Activated T-helper 2 cell treated with anti-CD3 and anti-CD28 coated beads, Interferon-gamma antibody, Interleukin-2, Interleukin-4, amounts not matched to agents 10 μg/mL and 5 μg/mL and 100 μg/mL, durations not matched to agents 14 hours and 24 hours and 36 hours (primary cell): ENCODE data around the gene TSPEAR. TPM values are rescaled to one million over a fixed set of nuclear protein-coding genes. Genes with fewer than 3 reads are reported as not detected.
A peak's percentile ranks its signal among the peaks of the same experiment; 100 is the strongest.
"Not testable (repeated sequence)": the region's sequence is repeated elsewhere in the genome, so short reads cannot be mapped to it uniquely, and the experiment has no call there.

Source experiments
- DNase-seq: peaks from one replicate; pipeline ENCODE4 v3.0.0; 2021; ENCODE audit warnings: low spot score
- H3K27ac Mint-ChIP-seq: one replicate; pipeline ENCODE4 v1.8.0; 2021; ENCODE audit warnings: mixed read lengths
- H3K27me3 Mint-ChIP-seq: one replicate; pipeline ENCODE4 v1.8.0; 2021; ENCODE audit warnings: low read depth, mixed read lengths
- H3K36me3 Mint-ChIP-seq: one replicate; pipeline ENCODE4 v1.8.0; 2021; ENCODE audit warnings: low read depth, mixed read lengths
- H3K4me1 Mint-ChIP-seq: one replicate; pipeline ENCODE4 v1.8.0; 2021; ENCODE audit warnings: low read depth, mixed read lengths
- H3K4me3 Mint-ChIP-seq: one replicate; pipeline ENCODE4 v1.8.0; 2021; ENCODE audit warnings: low read depth, mild to moderate bottlenecking, moderate library complexity, mixed read lengths
- H3K9me3 Mint-ChIP-seq: one replicate; pipeline ENCODE4 v1.8.0; 2021; ENCODE audit warnings: mixed read lengths
- intact Hi-C: fragments of 100-400 bp; cut with micrococcal nuclease; formaldehyde crosslinking; loops from one replicate; pipeline ENCODE4 v1.15.1; 2023
- total RNA-seq: library from RNA; stranded (reverse); gene quantifications from 2 replicates; pipeline ENCODE4 v1.2.3, GENCODE V29; 2022

The TSPEAR gene
- total RNA-seq, 1 donor from 2014 or later: not detected

DNA sequence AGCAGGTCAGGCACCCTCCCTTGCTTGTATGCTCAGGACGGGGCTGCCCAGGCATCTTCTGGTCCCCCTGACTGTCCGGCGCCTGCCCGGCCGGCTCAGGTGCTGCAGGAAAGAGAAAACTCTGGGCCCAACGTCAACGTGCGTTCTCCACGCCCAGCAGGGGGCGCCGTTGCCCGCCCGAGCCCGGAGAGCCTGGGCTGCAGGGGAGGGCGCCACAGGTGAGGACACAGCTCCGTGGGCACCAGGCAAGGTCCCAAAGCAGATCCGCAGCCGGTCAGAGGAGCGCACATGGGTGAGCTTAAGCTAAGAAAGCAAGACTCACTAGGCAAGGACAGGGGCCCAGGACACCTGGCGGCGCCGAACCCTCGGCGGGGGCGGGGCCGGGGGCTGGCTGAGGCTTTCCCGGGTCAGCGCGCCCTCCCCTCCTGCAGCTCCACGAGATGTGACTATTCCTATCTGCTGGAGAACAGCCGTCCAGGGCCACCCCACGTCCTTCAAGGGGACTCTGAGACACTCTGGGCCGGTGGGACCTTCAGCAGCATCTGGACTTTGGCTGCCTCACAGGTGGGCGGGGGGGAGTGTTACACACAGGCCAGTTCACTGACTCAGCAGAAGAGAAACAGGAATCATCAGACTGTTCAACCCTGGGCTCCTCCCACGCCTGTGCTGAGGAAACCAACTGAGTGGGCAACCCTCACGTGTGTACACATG lies 200.7 kb downstream of the TSPEAR start:
- no peaks in the 10 kb centered on the region for H3K36me3 Mint-ChIP-seq
- no peaks in the 10 kb centered on the region for H3K27me3 Mint-ChIP-seq
- H3K27ac Mint-ChIP-seq: no peak overlapping the region
- no peaks in the 10 kb centered on the region for H3K9me3 Mint-ChIP-seq
- intact Hi-C loops: loop anchor here (1.0 kb wide), 1 partner anchor 283 kb away; no protein-coding TSS in a partner anchor
- DNase-seq: peak; percentile 66
- H3K4me3 Mint-ChIP-seq: no peak overlapping the region
- H3K4me1 Mint-ChIP-seq: no peaks in the 10 kb centered on the region

GRCh38 chr21:44510109-44510507 lies 201.3 kb downstream of the TSPEAR start:
- H3K27ac Mint-ChIP-seq: no peak overlapping the region
- H3K27me3 Mint-ChIP-seq: no peaks in the 10 kb centered on the region
- no peak for DNase-seq
- H3K9me3 Mint-ChIP-seq: no peaks in the 10 kb centered on the region
- no peaks in the 10 kb centered on the region for H3K36me3 Mint-ChIP-seq
- intact Hi-C loops: loop anchor here (1.0 kb wide), 1 partner anchor 283 kb away; no protein-coding TSS in a partner anchor
- H3K4me3 Mint-ChIP-seq: no peak overlapping the region
- H3K4me1 Mint-ChIP-seq: no peaks in the 10 kb centered on the region

GRCh38 chr21:44509539-44509938 lies 201.8 kb downstream of the TSPEAR start:
- intact Hi-C loops: no loop called here
- no peaks in the 10 kb centered on the region for H3K9me3 Mint-ChIP-seq
- H3K4me1 Mint-ChIP-seq: no peaks in the 10 kb centered on the region
- no peak overlapping the region for H3K4me3 Mint-ChIP-seq
- H3K27ac Mint-ChIP-seq: no peak overlapping the region
- DNase-seq: no peak
- no peaks in the 10 kb centered on the region for H3K36me3 Mint-ChIP-seq
- no peaks in the 10 kb centered on the region for H3K27me3 Mint-ChIP-seq

DNA sequence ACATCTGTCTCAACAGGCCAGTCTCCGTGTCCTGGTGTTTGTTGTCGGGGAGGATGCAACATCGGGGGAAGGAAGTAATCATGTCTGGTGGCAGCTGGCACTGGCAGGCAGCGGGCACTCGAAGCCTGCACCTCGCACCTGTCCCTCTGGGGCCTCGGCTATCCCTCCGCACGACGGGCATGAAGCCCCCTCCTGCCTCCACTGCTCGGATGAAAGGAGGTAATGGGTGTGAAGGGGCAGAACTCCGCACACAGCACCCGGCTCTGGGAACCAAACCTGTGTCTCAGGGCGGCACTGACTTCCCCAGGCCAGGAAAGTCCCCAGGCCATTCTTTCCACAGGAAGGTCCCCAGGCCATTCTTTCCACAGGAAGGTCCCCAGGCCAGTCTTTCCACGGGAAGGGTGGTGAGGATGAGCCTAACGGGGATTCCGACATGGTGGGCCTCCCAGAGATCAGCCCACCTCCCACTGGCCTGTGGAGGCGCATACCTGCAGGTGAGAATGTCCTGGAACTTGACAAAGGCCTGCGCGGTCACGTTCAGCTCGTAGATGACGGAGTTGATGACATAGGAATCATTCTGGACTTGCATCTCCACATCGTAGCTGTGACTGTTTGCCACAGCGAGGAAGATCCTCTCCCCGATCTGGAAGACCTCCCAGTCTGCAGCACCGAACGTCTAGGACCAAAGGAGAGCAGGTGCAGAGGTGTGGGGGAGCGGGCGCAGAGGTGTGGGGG lies 202.5 kb downstream of the TSPEAR start:
- no peak for DNase-seq
- Mint-ChIP-seq H3K9me3 (no peaks in the 10 kb centered on the region), H3K4me1 (no peaks in the 10 kb centered on the region), H3K27ac (no peak overlapping the region), H3K4me3 (no peak overlapping the region), H3K27me3 (no peaks in the 10 kb centered on the region), H3K36me3 (no peaks in the 10 kb centered on the region)
- intact Hi-C loops: no loop called here

DNA sequence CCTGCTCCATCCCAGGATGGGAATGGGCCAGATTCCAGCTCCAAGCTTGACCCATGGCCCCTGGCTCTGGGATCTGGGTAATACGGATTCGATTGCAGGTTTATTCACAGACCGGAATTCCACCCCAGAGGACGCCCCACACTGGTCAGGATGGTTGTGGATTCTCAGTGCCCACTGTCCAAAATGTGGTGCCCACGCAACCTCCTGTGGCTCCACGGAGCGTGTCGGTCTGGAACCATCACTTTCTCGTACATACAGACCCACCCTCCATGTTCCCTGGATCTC lies 203.0 kb downstream of the TSPEAR start:
- Mint-ChIP-seq H3K27ac (no peak overlapping the region), H3K36me3 (no peaks in the 10 kb centered on the region), H3K9me3 (no peaks in the 10 kb centered on the region), H3K27me3 (no peaks in the 10 kb centered on the region), H3K4me3 (no peak overlapping the region), H3K4me1 (no peaks in the 10 kb centered on the region)
- DNase-seq: no peak
- intact Hi-C loops: no loop called here

DNA sequence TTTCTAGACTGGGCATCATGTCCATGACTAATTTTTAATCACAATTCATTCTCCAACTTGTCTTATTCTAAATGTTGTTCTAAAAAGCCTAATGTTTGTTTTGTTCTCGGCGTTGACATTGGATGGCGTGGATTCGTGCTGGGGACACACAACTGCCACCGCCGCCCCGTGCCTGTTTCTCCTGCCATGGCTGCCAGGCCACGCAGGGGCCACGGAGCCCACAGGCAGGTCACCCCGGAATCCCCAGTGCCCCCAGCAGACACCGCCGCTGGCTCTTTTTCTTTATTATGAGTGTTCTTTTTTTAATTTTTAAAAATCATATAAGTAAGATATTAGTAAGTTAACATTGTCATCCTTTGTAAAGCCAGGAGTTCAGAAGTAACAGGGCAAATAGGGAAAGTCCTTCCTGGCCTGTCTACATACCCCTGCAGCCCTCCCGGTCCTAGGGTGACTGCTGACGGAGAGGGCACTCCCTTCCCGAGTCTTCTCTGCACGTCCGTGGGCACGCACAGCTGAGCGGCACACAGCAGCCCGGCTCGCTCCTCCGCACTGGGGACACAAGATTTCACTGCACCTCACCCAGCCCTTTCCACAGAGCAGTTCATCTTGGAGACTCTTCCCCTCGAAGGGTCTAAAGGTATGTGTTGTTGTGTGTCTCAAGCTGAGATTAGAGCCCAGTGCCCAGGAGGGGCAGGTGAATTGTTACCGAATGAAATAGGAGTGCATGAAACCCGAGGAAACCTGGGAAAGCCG lies 203.5 kb downstream of the TSPEAR start:
- intact Hi-C loops: no loop called here
- H3K36me3 Mint-ChIP-seq: no peaks in the 10 kb centered on the region
- no peak overlapping the region for H3K4me3 Mint-ChIP-seq
- H3K9me3 Mint-ChIP-seq: no peaks in the 10 kb centered on the region
- no peaks in the 10 kb centered on the region for H3K27me3 Mint-ChIP-seq
- no peaks in the 10 kb centered on the region for H3K4me1 Mint-ChIP-seq
- DNase-seq: no peak
- H3K27ac Mint-ChIP-seq: no peak overlapping the region

DNA sequence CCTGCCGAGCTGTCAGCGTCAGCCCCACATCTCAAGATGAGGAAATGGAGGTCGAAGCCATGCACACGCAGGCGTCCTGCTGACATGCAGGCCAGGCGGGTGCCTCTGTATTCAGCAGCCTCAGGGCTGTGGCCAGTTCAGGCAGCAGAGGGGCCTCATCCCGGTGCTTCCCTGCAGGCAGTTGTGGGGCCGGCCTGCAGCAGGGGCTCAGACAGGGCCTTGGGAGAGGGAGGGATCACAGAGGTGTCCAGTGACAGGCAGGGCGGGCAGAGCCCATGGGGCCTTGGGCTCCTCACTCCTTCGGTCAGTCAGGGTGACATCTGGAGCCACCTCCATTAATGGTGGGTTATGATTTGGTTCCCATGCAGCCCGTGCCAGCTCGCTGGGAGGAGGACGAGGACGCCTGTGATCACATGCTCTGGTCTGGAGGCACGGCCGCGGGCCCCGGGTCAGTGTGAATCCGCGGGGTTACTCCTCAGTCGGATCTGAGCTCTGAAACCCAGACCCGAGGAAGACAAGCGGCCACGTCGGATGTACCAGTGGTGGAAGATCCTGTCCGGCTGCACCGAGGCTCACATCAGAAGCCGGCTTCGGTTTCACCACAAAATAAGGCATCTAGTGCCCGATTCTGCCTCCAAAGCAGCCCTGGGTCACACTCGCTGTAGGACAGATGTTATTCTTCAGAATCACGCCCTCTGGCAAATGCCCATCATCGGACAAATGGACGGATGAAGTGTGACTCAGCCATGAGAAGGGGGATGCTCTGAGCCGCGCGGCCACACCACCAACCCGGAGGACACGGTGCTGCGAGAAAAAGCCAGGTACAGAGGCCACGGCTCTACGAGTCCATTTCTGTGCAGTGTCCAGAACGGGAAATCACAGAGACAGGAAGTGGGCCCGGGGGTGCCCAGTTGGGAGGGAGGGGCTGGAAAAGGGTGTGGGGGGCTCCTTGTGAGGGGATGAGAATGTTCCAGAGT lies 204.8 kb downstream of the TSPEAR start:
- H3K27ac Mint-ChIP-seq: no peak overlapping the region
- no peak for DNase-seq
- no peaks in the 10 kb centered on the region for H3K36me3 Mint-ChIP-seq
- intact Hi-C loops: no loop called here
- H3K4me1 Mint-ChIP-seq: no peaks in the 10 kb centered on the region
- H3K4me3 Mint-ChIP-seq: no peak overlapping the region
- H3K9me3 Mint-ChIP-seq: no peaks in the 10 kb centered on the region
- no peaks in the 10 kb centered on the region for H3K27me3 Mint-ChIP-seq

DNA sequence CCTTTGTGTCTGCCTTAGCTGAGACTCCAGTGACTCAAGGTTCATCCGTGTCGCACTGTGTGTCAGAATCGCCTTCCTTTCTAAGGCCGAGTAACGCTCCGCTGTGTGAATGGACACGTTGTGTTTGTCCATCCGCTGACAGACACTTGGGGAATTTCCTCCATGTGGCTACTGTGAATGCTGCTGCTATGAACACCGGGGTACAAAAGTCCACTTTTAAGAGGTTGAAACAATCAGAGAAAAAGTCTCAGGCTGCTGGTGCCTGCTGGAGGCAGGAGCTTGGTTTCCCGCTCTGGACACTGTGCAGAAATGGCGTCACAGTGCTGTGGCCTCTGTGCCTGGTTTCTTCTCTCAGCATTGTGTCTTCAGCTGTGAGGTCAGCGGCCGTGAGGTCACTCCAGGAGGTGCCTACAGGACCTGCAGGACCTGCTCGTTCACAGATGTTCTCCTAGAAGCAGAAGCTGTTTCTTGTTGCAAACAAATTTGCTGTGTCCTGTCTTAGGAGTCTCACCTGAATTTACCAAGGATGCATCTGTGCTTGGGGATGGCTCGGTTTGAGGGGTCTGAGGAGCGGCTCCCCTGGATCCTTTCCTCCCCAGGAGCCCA lies 205.6 kb downstream of the TSPEAR start:
- Mint-ChIP-seq H3K27ac (no peak overlapping the region), H3K4me3 (no peak overlapping the region), H3K36me3 (no peaks in the 10 kb centered on the region), H3K9me3 (no peaks in the 10 kb centered on the region), H3K27me3 (no peaks in the 10 kb centered on the region), H3K4me1 (no peaks in the 10 kb centered on the region)
- no peak for DNase-seq
- intact Hi-C loops: no loop called here

DNA sequence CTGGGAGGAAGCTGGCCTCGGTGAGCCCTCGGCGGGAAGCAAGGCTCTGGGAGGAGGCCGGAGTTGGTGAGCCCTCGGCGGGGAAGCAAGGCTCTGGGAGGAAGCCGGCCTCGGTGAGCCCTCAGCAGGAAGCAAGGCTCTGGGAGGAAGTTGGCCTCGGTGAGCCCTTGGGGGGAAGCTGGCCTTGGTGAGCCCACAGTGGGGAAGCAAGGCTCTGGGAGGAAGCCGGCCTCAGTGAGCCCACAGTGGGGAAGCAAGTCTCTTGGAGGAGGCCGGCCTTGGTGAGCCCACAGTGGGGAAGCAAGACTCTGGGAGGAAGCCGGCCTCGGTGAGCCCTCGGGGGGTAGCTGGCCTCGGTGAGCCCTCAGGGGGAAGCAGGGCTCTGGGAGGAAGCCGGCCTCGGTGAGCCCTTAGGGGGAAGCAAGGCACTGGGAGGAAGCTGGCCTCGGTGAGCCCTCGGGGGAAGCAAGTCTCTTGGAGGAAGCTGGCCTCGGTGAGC lies 207.4 kb downstream of the TSPEAR start:
- no peak for DNase-seq
- Mint-ChIP-seq H3K27me3 (no peaks in the 10 kb centered on the region), H3K9me3 (no peaks in the 10 kb centered on the region), H3K4me3 (no peak overlapping the region), H3K36me3 (no peaks in the 10 kb centered on the region), H3K27ac (no peak overlapping the region), H3K4me1 (no peaks in the 10 kb centered on the region)
- intact Hi-C loops: no loop called here

- H3K4me3 Mint-ChIP-seq, DNase-seq, H3K27me3 Mint-ChIP-seq, intact Hi-C loops, H3K9me3 Mint-ChIP-seq, H3K36me3 Mint-ChIP-seq, H3K4me1 Mint-ChIP-seq, H3K27ac Mint-ChIP-seq: not testable (repeated sequence)
Measured at GRCh38 chr21:44503006-44503889, 208.1 kb downstream of the TSPEAR start.

- intact Hi-C loops: no loop called here
- Mint-ChIP-seq H3K4me1 (no peaks in the 10 kb centered on the region), H3K9me3 (no peaks in the 10 kb centered on the region), H3K27ac (no peak overlapping the region), H3K4me3 (no peak overlapping the region), H3K36me3 (no peaks in the 10 kb centered on the region), H3K27me3 (no peaks in the 10 kb centered on the region)
- no peak for DNase-seq
Measured at GRCh38 chr21:44502171-44502958, 209.0 kb downstream of the TSPEAR start.
